Activated naive CD4-positive, alpha-beta T cell treated with anti-CD3 and anti-CD28 coated beads, Interleukin-2, amount 50 U/mL, for 24 hours (primary cell): ENCODE measurements around the gene PLA2G4F.
A peak's percentile ranks its signal among the peaks of the same experiment; 100 is the strongest.

ENCODE experiments used
- H3K27ac Mint-ChIP-seq: one replicate; pipeline ENCODE4 v1.8.0; 2021; ENCODE audit warnings: mild to moderate bottlenecking, mixed read lengths
- H3K27me3 Mint-ChIP-seq: one replicate; pipeline ENCODE4 v1.8.0; 2021; ENCODE audit warnings: mixed read lengths
- H3K36me3 Mint-ChIP-seq: one replicate; pipeline ENCODE4 v1.8.0; 2021; ENCODE audit warnings: mixed read lengths
- H3K4me1 Mint-ChIP-seq: one replicate; pipeline ENCODE4 v1.8.0; 2021; ENCODE audit warnings: mixed read lengths
- H3K4me3 Mint-ChIP-seq: one replicate; pipeline ENCODE4 v1.8.0; 2021; ENCODE audit warnings: mild to moderate bottlenecking, mixed read lengths
- H3K9me3 Mint-ChIP-seq: one replicate; pipeline ENCODE4 v1.8.0; 2021; ENCODE audit warnings: mixed read lengths

The PLA2G4F gene

DNA sequence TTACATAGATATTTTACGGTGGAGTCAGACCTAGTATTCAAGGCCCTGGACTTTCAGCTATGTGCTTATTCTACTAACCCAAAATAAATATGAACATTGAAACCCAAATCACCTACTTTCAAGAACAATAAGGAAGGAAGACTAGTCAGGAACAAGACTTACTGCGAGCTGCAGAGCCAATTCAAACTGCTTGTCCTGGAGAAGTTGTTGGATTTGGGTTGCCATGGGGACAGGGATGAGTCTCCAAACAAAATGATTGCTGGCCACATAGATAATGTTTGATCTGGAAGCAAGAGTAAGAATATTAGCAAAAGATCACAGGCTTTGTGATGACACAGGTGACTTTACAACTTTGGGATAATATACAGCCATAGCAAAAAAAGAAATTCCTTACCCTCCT, 21.6 kb upstream of the PLA2G4F start:
- Mint-ChIP-seq H3K4me1 (no peaks in the 10 kb centered on the region), H3K27me3 (no peaks in the 10 kb centered on the region), H3K9me3 (no peaks in the 10 kb centered on the region), H3K27ac (no peak overlapping the region), H3K36me3 (peaks cover 19% of the 10 kb centered on the region), H3K4me3 (no peak overlapping the region)

DNA sequence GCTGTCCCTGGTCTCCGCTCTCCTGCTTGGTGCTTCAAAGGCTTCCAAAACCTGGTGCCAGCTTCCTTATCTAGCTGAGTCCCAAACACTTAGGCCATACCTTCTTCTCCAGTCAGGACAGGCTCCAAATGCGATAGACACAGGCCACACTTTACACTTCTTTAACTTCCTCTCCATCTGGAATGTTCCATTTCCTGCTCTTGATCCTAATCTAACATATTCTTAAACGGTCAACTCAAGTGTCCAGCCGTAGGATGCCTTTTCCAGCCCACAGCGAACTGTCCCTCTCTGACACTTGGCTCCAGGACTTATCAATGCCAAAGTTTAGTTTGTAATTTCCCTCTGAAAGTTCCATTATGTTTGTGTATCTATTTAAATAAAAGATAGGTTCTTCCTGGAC, 19.2 kb upstream of the PLA2G4F start:
- Mint-ChIP-seq H3K9me3 (no peaks in the 10 kb centered on the region), H3K27me3 (no peaks in the 10 kb centered on the region), H3K27ac (no peak overlapping the region), H3K4me1 (peaks cover 9% of the 10 kb centered on the region), H3K36me3 (peaks cover 20% of the 10 kb centered on the region), H3K4me3 (no peak overlapping the region)

GRCh38 chr15:42172475-42172874, 16.0 kb upstream of the PLA2G4F start:
- H3K36me3 Mint-ChIP-seq = peaks cover 23% of the 10 kb centered on the region
- H3K27me3 Mint-ChIP-seq = no peaks in the 10 kb centered on the region
- H3K4me1 Mint-ChIP-seq = peaks cover 9% of the 10 kb centered on the region
- no peak overlapping the region for H3K4me3 Mint-ChIP-seq
- H3K9me3 Mint-ChIP-seq = no peaks in the 10 kb centered on the region
- H3K27ac Mint-ChIP-seq = peak overlapping the region; percentile 21

DNA sequence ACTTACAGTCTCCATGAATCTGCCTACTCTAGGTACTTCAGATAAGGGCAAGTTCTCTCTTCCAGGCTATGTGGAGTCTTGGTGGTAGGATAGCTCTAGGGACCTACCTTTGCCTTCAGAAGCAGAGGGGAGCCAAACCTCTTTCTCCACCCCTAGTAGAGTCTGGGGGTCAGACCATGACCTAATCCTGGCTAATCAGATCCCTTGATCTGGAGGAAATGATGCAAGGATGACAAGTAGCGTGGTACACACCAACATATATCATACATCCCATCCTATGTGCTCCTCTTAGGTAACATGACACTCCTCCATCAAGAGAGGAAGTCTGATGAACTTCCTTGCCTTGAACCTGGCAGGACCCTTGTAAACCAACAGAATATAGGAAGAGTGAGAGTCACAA, 15.4 kb upstream of the PLA2G4F start:
- Mint-ChIP-seq H3K4me1 (peaks cover 9% of the 10 kb centered on the region), H3K36me3 (peaks cover 23% of the 10 kb centered on the region), H3K9me3 (no peaks in the 10 kb centered on the region), H3K4me3 (no peak overlapping the region), H3K27me3 (no peaks in the 10 kb centered on the region), H3K27ac (peak overlapping the region; percentile 21)

DNA sequence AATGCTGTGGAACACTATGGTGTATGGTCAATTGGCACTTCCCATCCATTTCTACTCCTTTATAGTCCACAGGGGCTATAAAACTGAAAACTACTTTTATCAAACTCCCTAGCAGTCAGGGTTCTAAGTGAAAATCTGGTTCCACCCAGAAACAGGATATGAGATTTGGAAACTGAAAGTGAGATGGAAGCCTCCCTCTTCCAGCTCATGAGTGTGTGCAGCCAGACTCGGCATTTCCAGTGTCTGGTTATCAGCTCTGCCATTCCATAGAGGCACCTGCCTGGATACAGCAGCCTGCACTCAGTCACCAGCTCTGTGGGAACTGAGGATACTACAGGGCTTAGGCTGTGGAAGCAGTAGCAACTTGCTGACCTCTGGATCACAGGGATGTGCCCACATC, 14.7 kb upstream of the PLA2G4F start:
- peaks cover 9% of the 10 kb centered on the region for H3K4me1 Mint-ChIP-seq
- H3K27ac Mint-ChIP-seq = peak overlapping the region; percentile 51
- H3K27me3 Mint-ChIP-seq = no peaks in the 10 kb centered on the region
- peaks cover 23% of the 10 kb centered on the region for H3K36me3 Mint-ChIP-seq
- H3K9me3 Mint-ChIP-seq = no peaks in the 10 kb centered on the region
- no peak overlapping the region for H3K4me3 Mint-ChIP-seq

- no peaks in the 10 kb centered on the region for H3K27me3 Mint-ChIP-seq
- peaks cover 4% of the 10 kb centered on the region for H3K4me1 Mint-ChIP-seq
- H3K4me3 Mint-ChIP-seq = no peak overlapping the region
- peaks cover 9% of the 10 kb centered on the region for H3K36me3 Mint-ChIP-seq
- H3K9me3 Mint-ChIP-seq = no peaks in the 10 kb centered on the region
- no peak overlapping the region for H3K27ac Mint-ChIP-seq
Observed at GRCh38 chr15:42166225-42166940, 9.9 kb upstream of the PLA2G4F start.

DNA sequence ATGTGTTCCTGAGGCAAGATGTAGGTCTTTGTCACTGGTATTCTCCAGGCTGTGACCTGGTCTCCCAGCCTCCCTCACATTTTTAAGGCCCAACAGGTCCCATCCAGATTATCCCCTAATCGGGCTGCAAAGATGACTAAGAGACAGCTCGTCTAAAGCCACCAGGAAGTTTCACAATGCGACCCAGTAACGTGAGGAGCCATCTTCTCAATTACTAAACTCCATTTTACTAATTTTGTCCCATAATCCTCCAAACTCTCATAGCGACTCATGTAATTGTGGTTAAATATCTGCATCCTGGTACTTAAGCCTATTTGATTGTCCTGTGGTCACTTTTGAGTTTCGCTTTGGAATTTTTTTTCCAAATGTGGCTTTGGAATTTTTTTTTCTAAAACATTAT, 8.7 kb upstream of the PLA2G4F start:
- Mint-ChIP-seq H3K9me3 (no peaks in the 10 kb centered on the region), H3K36me3 (peaks cover 8% of the 10 kb centered on the region), H3K4me3 (no peak overlapping the region), H3K4me1 (no peaks in the 10 kb centered on the region), H3K27ac (no peak overlapping the region), H3K27me3 (no peaks in the 10 kb centered on the region)

GRCh38 chr15:42163947-42164550, 7.6 kb upstream of the PLA2G4F start:
- no peak overlapping the region for H3K27ac Mint-ChIP-seq
- H3K4me3 Mint-ChIP-seq = no peak overlapping the region
- H3K4me1 Mint-ChIP-seq = no peaks in the 10 kb centered on the region
- H3K27me3 Mint-ChIP-seq = no peaks in the 10 kb centered on the region
- no peaks in the 10 kb centered on the region for H3K9me3 Mint-ChIP-seq
- peaks cover 8% of the 10 kb centered on the region for H3K36me3 Mint-ChIP-seq

GRCh38 chr15:42163291-42163690, 6.9 kb upstream of the PLA2G4F start:
- Mint-ChIP-seq H3K4me1 (no peaks in the 10 kb centered on the region), H3K36me3 (peaks cover 9% of the 10 kb centered on the region), H3K4me3 (no peak overlapping the region), H3K27ac (no peak overlapping the region), H3K9me3 (no peaks in the 10 kb centered on the region), H3K27me3 (no peaks in the 10 kb centered on the region)

- no peaks in the 10 kb centered on the region for H3K27me3 Mint-ChIP-seq
- H3K36me3 Mint-ChIP-seq = peaks cover 6% of the 10 kb centered on the region
- H3K4me1 Mint-ChIP-seq = no peaks in the 10 kb centered on the region
- H3K9me3 Mint-ChIP-seq = no peaks in the 10 kb centered on the region
- no peak overlapping the region for H3K4me3 Mint-ChIP-seq
- no peak overlapping the region for H3K27ac Mint-ChIP-seq
Observed at GRCh38 chr15:42160136-42160535, 3.7 kb upstream of the PLA2G4F start.

GRCh38 chr15:42159381-42160015, 3.1 kb upstream of the PLA2G4F start:
- H3K36me3 Mint-ChIP-seq = peaks cover 6% of the 10 kb centered on the region
- H3K4me3 Mint-ChIP-seq = no peak overlapping the region
- H3K27me3 Mint-ChIP-seq = no peaks in the 10 kb centered on the region
- H3K27ac Mint-ChIP-seq = no peak overlapping the region
- H3K9me3 Mint-ChIP-seq = no peaks in the 10 kb centered on the region
- no peaks in the 10 kb centered on the region for H3K4me1 Mint-ChIP-seq

- H3K36me3 Mint-ChIP-seq = peaks cover 6% of the 10 kb centered on the region
- no peaks in the 10 kb centered on the region for H3K27me3 Mint-ChIP-seq
- no peak overlapping the region for H3K4me3 Mint-ChIP-seq
- no peaks in the 10 kb centered on the region for H3K9me3 Mint-ChIP-seq
- H3K4me1 Mint-ChIP-seq = no peaks in the 10 kb centered on the region
- no peak overlapping the region for H3K27ac Mint-ChIP-seq
Observed at GRCh38 chr15:42158941-42159340, 2.5 kb upstream of the PLA2G4F start.

DNA sequence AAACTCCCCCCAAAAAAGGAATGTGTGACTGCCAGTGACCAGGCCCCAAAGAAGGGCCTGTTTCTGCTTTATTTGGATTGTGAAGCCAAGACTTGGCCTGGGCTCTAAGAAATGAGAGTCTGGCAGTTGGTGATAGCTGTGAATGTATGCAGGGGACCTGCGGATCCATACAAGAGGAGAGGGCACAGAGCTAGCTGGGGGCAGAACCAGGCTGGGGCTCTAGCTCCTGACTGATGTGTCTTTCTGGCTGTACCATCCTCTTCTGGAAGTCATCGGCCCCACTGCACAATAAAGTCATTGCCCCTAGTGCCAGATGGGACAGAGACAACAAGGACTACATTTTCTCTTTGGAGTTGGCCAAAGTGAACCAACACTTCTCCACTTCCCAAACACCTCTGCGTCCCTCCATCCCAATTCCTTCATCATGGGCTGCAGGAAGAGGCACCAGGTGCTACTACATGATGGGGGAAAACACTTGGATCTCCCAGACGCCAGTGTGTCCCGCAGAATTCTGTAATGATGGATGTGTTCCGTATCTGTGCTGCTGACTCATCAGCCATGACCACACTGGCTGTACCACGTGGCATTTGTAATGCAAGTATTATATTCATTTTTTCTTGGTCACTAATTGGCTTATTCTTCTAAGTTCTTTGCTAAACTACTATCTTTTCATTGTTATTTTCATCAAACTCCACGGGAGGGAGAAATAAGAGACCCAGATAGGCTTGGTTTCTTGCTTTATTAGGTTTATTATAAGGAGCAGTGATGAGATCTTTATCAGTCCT, 1.7 kb upstream of the PLA2G4F start:
- Mint-ChIP-seq H3K27me3 (no peaks in the 10 kb centered on the region), H3K9me3 (no peaks in the 10 kb centered on the region), H3K27ac (peak overlapping the region; percentile 56), H3K36me3 (peaks cover 6% of the 10 kb centered on the region), H3K4me3 (no peak overlapping the region), H3K4me1 (no peaks in the 10 kb centered on the region)

DNA sequence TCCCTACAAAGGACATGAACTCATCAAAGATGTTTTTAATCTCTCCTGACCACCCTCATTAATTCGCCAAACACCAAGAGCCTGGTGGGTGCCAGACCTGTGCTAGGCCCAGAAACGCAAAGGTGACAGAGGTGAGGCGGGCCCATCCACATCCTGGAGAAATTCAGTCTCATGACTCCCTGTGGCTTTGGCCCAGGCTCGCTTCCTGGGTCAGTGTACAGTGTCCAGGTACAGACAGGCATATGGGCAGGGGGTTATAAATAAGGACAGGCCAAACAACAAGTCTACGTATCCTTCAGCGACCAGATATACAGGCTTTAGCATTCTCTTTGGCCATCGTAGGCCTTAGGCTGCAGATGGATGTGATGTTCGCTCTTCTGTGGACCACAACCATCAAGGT, 945 bp upstream of the PLA2G4F start:
- H3K27me3 Mint-ChIP-seq = no peaks in the 10 kb centered on the region
- H3K36me3 Mint-ChIP-seq = peaks cover 6% of the 10 kb centered on the region
- no peaks in the 10 kb centered on the region for H3K9me3 Mint-ChIP-seq
- no peak overlapping the region for H3K4me3 Mint-ChIP-seq
- H3K27ac Mint-ChIP-seq = no peak overlapping the region
- H3K4me1 Mint-ChIP-seq = no peaks in the 10 kb centered on the region

GRCh38 chr15:42155546-42156242, 742 bp downstream of the PLA2G4F start:
- no peaks in the 10 kb centered on the region for H3K9me3 Mint-ChIP-seq
- no peaks in the 10 kb centered on the region for H3K27me3 Mint-ChIP-seq
- H3K27ac Mint-ChIP-seq = no peak overlapping the region
- H3K4me1 Mint-ChIP-seq = no peaks in the 10 kb centered on the region
- no peak overlapping the region for H3K4me3 Mint-ChIP-seq
- H3K36me3 Mint-ChIP-seq = peaks cover 4% of the 10 kb centered on the region
